Liver (tissue), 9 donors: ENCODE results near the gene IGDCC3. TPM values are rescaled to one million over a fixed set of nuclear protein-coding genes. Genes with fewer than 3 reads are reported as not detected.

Source experiments
- DNase-seq: peaks from one replicate; pipeline ENCODE4 v3.0.0-alpha.2; 2017; ENCODE audit warnings: low spot score
- H3K27ac ChIP-seq, 2 donors: one replicate each; pipeline ENCODE4 v1.7.0; 2013; ENCODE audit warnings: inconsistent platforms in 2 of 2, low read length in 2 of 2, control low read depth in 1 of 2, low read depth in 1 of 2, mild to moderate bottlenecking in 1 of 2
- H3K27me3 ChIP-seq, 4 donors: one replicate each; pipeline versions ENCODE4 v1.6.1 to v1.7.0; 2013; ENCODE audit warnings: low read length in 3 of 4, inconsistent platforms in 1 of 4, mild to moderate bottlenecking in 1 of 4, moderate library complexity in 1 of 4; ENCODE audit not compliant: control insufficient read depth in 4 of 4, insufficient read depth in 4 of 4
- H3K36me3 ChIP-seq, 4 donors: one replicate each; pipeline versions ENCODE4 v1.6.1 to v1.7.0; 2013; ENCODE audit warnings: low read length in 3 of 4, mild to moderate bottlenecking in 3 of 4, low read depth in 1 of 4, moderate library complexity in 1 of 4; ENCODE audit not compliant: control insufficient read depth in 4 of 4, insufficient read depth in 3 of 4
- H3K4me1 ChIP-seq, 4 donors: one replicate each; pipeline versions ENCODE4 v1.6.1 to v1.7.0; 2013; ENCODE audit warnings: low read length in 3 of 4, mild to moderate bottlenecking in 3 of 4, moderate library complexity in 1 of 4; ENCODE audit not compliant: control insufficient read depth in 4 of 4, insufficient read depth in 4 of 4
- H3K4me3 ChIP-seq, 3 donors: one replicate each; pipeline versions ENCODE4 v1.6.1 to v1.7.0; 2013; ENCODE audit warnings: low read length in 3 of 3, control low read depth in 1 of 3, low read depth in 1 of 3, mild to moderate bottlenecking in 1 of 3
- H3K9ac ChIP-seq, 2 donors: one replicate each; pipeline ENCODE4 v1.7.0; 2013; ENCODE audit warnings: low read length in 2 of 2, mild to moderate bottlenecking in 2 of 2, moderate library complexity in 2 of 2, control low read depth in 1 of 2, low read depth in 1 of 2
- H3K9me3 ChIP-seq, 4 donors: one replicate each; pipeline versions ENCODE4 v1.6.1 to v1.7.0; 2013; ENCODE audit warnings: low read length in 3 of 4; ENCODE audit not compliant: control insufficient read depth in 4 of 4
- EGR1 ChIP-seq, 2 donors: IDR thresholded peaks; 2 replicates each; pipeline ENCODE4 v1.6.1; 2016 to 2018; ENCODE audit warnings: antibody characterized with exemption in 2 of 2, low read depth in 2 of 2
- FOXA1 ChIP-seq: IDR thresholded peaks from 2 replicates; pipeline ENCODE4 v1.6.1; 2016; ENCODE audit warnings: antibody characterized with exemption
- FOXA2 ChIP-seq: IDR thresholded peaks from 2 replicates; pipeline ENCODE4 v1.6.1; 2016; ENCODE audit warnings: antibody characterized with exemption
- GABPA ChIP-seq, 2 donors: IDR thresholded peaks in 1 of 2; conservative IDR thresholded peaks in 1 of 2; 2 replicates each; pipeline ENCODE4 v1.6.1; 2016; ENCODE audit warnings: antibody characterized with exemption in 2 of 2, mild to moderate bottlenecking in 1 of 2, moderate library complexity in 1 of 2
- HNF4A ChIP-seq, 2 donors: conservative IDR thresholded peaks; 2 replicates each; pipeline ENCODE4 v1.6.1; 2016; ENCODE audit warnings: antibody characterized with exemption in 2 of 2, mild to moderate bottlenecking in 2 of 2
- HNF4G ChIP-seq: IDR thresholded peaks from 2 replicates; pipeline ENCODE4 v1.6.1; 2016; ENCODE audit warnings: antibody characterized with exemption
- JUND ChIP-seq, 2 donors: IDR thresholded peaks; 2 replicates each; pipeline ENCODE4 v1.6.1; 2016; ENCODE audit warnings: antibody characterized with exemption in 2 of 2
- NR2F2 ChIP-seq: IDR thresholded peaks from 2 replicates; pipeline ENCODE4 v1.6.1; 2016; ENCODE audit warnings: antibody characterized with exemption
- RAD21 ChIP-seq, 2 donors: IDR thresholded peaks; 2 replicates each; pipeline ENCODE4 v1.6.1; 2016; ENCODE audit warnings: antibody characterized with exemption in 2 of 2, mild to moderate bottlenecking in 2 of 2
- RXRA ChIP-seq, 2 donors: IDR thresholded peaks; 2 replicates each; pipeline ENCODE4 v1.6.1; 2017 to 2018; ENCODE audit warnings: antibody characterized with exemption in 2 of 2, mild to moderate bottlenecking in 1 of 2
- SP1 ChIP-seq: IDR thresholded peaks from 2 replicates; pipeline ENCODE4 v1.6.1; 2018; ENCODE audit warnings: antibody characterized with exemption, mild to moderate bottlenecking
- TAF1 ChIP-seq: conservative IDR thresholded peaks from 2 replicates; pipeline ENCODE4 v1.6.1; 2016; ENCODE audit warnings: antibody characterized with exemption, mild to moderate bottlenecking
- YY1 ChIP-seq: IDR thresholded peaks from 2 replicates; pipeline ENCODE4 v1.6.1; 2016; ENCODE audit warnings: antibody characterized with exemption, mild to moderate bottlenecking
- WGBS: extraction: QIAGEN DNeasy Blood & Tissue Kit; methylation state at CpG from one replicate; pipeline ENCODE4 v1.1.7; 2013; 5-methylcytosine and 5-hydroxymethylcytosine counted together
- polyA plus RNA-seq, 2 donors: library from polyadenylated mRNA; stranded (reverse) in 1 of 2; unstranded in 1 of 2; fragments of 200-250 nt in 1 of 2; fragments of >200 nt in 1 of 2; fragmentation: Nextera tagmentation in 1 of 2; extraction: Ambion mirVana in 1 of 2; gene quantifications; one replicate each; pipeline versions ENCODE4 v1.2.1 to v1.2.3, GENCODE V29; 2013 to 2015
- total RNA-seq, 2 donors: library from RNA; depleted of rRNA; stranded (reverse); fragments of >200 nt; gene quantifications; one replicate each; pipeline ENCODE4 v1.2.3, GENCODE V29; 2014
- TF ChIP-seq, protein P1 (sequence below): fragments of 150-350 bp; IDR thresholded peaks from 2 replicates; pipeline ENCODE4 v1.5.1; 2017; ENCODE audit warnings: improper control_type of control experiment, low read depth, low read length; ENCODE audit not compliant: missing input control
- TF ChIP-seq, protein P2 (sequence below): IDR thresholded peaks from 2 replicates; pipeline ENCODE4 v1.6.1; 2016; ENCODE audit warnings: antibody characterized with exemption
- TF ChIP-seq, protein P3 (sequence below): IDR thresholded peaks from 2 replicates; pipeline ENCODE4 v1.6.1; 2016; ENCODE audit warnings: antibody characterized with exemption
- TF ChIP-seq, protein P4 (sequence below): IDR thresholded peaks from 2 replicates; pipeline ENCODE4 v1.6.1; 2016; ENCODE audit warnings: antibody characterized with exemption
- TF ChIP-seq, protein P5 (sequence below): IDR thresholded peaks from 2 replicates; pipeline ENCODE4 v1.6.1; 2016; ENCODE audit warnings: antibody characterized with exemption, mild to moderate bottlenecking
- donor health status: healthy.
- donor health status: healthy.
- donor health status: healthy.
- donor health status: healthy.
- donor health status: healthy.

IGDCC3 gene
- total and polyA plus RNA-seq, 4 donors = 1.5 TPM; not detected in 3

DNA sequence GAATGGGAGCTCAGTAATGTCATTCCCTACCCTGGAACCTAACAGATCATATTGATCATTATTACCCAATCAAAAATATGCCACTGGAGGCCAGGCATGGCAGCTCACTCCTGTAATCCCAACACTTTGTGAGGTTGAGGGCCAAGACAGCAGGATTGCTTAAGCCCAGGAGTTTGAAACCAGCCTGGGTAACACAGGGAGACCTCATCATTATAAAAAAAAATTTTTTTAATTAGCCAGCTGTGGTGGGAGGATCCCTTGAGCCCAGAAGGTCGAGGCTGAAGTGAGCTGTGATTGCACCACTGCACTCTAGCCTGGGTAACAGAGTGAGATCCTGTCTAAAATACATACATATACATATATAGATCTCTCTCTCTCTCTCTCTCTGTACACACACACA, 34.8 kb upstream of the IGDCC3 start (continued):
- TF ChIP-seq RXRA (IDR thresholded peaks at IDR 0.05) (no peak), FOXA1 (no peak), HNF4G (no peak)
- TF ChIP-seq, protein P1, sequence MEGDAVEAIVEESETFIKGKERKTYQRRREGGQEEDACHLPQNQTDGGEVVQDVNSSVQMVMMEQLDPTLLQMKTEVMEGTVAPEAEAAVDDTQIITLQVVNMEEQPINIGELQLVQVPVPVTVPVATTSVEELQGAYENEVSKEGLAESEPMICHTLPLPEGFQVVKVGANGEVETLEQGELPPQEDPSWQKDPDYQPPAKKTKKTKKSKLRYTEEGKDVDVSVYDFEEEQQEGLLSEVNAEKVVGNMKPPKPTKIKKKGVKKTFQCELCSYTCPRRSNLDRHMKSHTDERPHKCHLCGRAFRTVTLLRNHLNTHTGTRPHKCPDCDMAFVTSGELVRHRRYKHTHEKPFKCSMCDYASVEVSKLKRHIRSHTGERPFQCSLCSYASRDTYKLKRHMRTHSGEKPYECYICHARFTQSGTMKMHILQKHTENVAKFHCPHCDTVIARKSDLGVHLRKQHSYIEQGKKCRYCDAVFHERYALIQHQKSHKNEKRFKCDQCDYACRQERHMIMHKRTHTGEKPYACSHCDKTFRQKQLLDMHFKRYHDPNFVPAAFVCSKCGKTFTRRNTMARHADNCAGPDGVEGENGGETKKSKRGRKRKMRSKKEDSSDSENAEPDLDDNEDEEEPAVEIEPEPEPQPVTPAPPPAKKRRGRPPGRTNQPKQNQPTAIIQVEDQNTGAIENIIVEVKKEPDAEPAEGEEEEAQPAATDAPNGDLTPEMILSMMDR = no peak

DNA sequence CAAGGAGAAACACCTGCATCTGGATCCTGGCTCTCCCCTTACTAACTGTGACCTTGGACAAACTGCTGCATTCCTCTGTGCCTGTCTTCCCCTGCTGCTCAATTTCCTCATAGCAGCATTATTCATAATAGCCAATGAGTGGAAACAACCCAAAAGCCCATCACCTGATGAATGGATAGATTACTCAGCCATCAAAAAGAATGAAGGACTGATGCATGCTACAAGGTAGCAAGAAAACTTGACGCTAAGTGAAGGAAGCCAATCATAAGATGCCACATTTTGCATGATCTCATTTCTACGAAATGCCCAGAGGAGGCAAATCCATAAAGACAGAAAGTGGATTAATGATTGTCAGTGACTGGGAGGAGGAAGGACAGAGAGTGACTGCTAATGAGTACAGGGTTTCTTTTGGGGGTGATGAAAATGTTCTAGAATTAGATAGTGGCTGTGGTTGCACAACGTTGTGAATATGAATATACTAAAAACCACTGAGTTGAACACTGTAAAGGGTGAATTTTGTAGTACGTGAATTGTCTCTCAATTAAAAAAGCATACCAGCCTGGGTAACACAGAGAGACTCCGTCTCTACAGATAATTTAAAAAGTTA, 33.8 kb upstream of the IGDCC3 start:
- DNase-seq = no peak
- H3K4me3 ChIP-seq = no peak overlapping the region
- H3K27ac ChIP-seq = no peak overlapping the region
- 63% methylated on average over 5 of the region's 5 CpGs for WGBS
- H3K9ac ChIP-seq = no peak overlapping the region
- H3K36me3 ChIP-seq = no peaks in the 10 kb centered on the region
- no peaks in the 10 kb centered on the region for H3K9me3 ChIP-seq
- H3K27me3 ChIP-seq = no peaks in the 10 kb centered on the region
- no peak for TF ChIP-seq FOXA1
- TF ChIP-seq, protein P1 = no peak
- TF ChIP-seq TAF1 = no peak
- no peak for TF ChIP-seq HNF4A (conservative IDR thresholded peaks at IDR 0.05)
- no peak for TF ChIP-seq YY1
- TF ChIP-seq SP1 = no peak
- no peak for TF ChIP-seq HNF4G
- no peak for TF ChIP-seq EGR1 (IDR thresholded peaks at IDR 0.05; ENCODE audit: low read depth in 2 of 2)
- TF ChIP-seq, protein P2, sequence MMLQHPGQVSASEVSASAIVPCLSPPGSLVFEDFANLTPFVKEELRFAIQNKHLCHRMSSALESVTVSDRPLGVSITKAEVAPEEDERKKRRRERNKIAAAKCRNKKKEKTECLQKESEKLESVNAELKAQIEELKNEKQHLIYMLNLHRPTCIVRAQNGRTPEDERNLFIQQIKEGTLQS = no peak
- TF ChIP-seq GABPA (IDR thresholded peaks at IDR 0.05 in 1 of 2, conservative IDR thresholded peaks at IDR 0.05 in 1 of 2) = no peak
- no peak for TF ChIP-seq RAD21 (IDR thresholded peaks at IDR 0.05)
- TF ChIP-seq, protein P3, sequence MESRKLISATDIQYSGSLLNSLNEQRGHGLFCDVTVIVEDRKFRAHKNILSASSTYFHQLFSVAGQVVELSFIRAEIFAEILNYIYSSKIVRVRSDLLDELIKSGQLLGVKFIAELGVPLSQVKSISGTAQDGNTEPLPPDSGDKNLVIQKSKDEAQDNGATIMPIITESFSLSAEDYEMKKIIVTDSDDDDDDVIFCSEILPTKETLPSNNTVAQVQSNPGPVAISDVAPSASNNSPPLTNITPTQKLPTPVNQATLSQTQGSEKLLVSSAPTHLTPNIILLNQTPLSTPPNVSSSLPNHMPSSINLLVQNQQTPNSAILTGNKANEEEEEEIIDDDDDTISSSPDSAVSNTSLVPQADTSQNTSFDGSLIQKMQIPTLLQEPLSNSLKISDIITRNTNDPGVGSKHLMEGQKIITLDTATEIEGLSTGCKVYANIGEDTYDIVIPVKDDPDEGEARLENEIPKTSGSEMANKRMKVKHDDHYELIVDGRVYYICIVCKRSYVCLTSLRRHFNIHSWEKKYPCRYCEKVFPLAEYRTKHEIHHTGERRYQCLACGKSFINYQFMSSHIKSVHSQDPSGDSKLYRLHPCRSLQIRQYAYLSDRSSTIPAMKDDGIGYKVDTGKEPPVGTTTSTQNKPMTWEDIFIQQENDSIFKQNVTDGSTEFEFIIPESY = no peak
- no peak for TF ChIP-seq RXRA (IDR thresholded peaks at IDR 0.05)
- TF ChIP-seq, protein P4, sequence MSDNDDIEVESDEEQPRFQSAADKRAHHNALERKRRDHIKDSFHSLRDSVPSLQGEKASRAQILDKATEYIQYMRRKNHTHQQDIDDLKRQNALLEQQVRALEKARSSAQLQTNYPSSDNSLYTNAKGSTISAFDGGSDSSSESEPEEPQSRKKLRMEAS = no peak
- no peak for TF ChIP-seq JUND (IDR thresholded peaks at IDR 0.05)
- TF ChIP-seq, protein P5, sequence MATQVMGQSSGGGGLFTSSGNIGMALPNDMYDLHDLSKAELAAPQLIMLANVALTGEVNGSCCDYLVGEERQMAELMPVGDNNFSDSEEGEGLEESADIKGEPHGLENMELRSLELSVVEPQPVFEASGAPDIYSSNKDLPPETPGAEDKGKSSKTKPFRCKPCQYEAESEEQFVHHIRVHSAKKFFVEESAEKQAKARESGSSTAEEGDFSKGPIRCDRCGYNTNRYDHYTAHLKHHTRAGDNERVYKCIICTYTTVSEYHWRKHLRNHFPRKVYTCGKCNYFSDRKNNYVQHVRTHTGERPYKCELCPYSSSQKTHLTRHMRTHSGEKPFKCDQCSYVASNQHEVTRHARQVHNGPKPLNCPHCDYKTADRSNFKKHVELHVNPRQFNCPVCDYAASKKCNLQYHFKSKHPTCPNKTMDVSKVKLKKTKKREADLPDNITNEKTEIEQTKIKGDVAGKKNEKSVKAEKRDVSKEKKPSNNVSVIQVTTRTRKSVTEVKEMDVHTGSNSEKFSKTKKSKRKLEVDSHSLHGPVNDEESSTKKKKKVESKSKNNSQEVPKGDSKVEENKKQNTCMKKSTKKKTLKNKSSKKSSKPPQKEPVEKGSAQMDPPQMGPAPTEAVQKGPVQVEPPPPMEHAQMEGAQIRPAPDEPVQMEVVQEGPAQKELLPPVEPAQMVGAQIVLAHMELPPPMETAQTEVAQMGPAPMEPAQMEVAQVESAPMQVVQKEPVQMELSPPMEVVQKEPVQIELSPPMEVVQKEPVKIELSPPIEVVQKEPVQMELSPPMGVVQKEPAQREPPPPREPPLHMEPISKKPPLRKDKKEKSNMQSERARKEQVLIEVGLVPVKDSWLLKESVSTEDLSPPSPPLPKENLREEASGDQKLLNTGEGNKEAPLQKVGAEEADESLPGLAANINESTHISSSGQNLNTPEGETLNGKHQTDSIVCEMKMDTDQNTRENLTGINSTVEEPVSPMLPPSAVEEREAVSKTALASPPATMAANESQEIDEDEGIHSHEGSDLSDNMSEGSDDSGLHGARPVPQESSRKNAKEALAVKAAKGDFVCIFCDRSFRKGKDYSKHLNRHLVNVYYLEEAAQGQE = no peak
- no peak for TF ChIP-seq FOXA2
- no peak for TF ChIP-seq NR2F2
- H3K4me1 ChIP-seq = no peaks in the 10 kb centered on the region
